NCI-H2227 (cell line): Measurements from ENCODE around the gene RBPJL.

ENCODE experiments used
- DNase-seq: peaks from one replicate; lab custom pipeline; 2025; ENCODE audit not compliant: unreplicated experiment; lab: John Stamatoyannopoulos, UW

Gene RBPJL, protein sequence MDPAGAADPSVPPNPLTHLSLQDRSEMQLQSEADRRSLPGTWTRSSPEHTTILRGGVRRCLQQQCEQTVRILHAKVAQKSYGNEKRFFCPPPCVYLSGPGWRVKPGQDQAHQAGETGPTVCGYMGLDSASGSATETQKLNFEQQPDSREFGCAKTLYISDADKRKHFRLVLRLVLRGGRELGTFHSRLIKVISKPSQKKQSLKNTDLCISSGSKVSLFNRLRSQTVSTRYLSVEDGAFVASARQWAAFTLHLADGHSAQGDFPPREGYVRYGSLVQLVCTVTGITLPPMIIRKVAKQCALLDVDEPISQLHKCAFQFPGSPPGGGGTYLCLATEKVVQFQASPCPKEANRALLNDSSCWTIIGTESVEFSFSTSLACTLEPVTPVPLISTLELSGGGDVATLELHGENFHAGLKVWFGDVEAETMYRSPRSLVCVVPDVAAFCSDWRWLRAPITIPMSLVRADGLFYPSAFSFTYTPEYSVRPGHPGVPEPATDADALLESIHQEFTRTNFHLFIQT

DNA sequence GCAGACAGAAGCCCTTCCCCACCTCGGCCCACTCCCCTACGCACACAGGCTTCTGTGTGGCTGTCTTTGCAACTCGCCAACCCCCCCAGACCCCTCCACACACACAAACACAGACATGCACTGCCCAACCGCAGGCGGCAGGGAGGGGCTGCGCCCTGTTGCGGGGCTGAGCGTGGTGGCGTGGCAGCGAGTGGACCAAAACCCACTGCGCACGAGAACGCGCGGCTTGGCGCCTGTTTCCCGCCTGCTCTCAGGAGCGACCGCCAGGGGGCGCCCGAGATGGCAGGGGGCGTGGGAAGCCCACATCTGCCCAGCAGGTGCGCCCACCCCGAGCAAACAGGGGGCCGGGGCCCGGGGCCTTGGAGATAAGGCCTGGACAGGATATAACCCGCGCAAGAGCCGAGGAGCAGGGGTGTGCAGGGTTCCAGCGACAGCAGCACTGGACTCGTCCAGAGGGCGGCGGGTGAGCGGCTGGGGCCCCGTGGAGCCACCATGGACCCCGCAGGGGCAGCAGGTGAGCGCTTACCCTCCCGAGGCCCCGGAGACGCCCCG, at the start of gene RBPJL:
RBPJL (plus strand) TSS at position 410 of the 552 bp plus-strand sequence; CDS start at position 493, 83 bp downstream.
- no peak for DNase-seq

DNA sequence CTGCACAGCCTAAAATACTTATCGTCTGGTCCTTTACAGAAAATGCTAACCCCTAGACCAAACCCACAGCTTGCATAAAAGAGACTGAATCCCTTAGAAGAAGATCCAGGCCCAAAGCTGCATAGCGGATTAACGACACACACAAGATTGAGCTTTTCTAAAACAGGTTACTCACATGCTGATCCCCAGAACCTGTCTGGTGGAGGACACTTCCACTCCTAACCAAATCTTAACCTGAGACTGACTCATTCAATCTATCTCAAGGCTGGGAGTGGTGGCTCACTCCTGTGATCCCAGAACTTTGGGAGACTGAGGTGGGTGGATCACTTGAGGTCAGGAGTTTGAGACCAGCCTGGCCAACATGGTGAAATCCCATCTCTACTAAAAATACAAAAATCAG, 49.5 kb upstream of the RBPJL start:
- no peak for DNase-seq

DNA sequence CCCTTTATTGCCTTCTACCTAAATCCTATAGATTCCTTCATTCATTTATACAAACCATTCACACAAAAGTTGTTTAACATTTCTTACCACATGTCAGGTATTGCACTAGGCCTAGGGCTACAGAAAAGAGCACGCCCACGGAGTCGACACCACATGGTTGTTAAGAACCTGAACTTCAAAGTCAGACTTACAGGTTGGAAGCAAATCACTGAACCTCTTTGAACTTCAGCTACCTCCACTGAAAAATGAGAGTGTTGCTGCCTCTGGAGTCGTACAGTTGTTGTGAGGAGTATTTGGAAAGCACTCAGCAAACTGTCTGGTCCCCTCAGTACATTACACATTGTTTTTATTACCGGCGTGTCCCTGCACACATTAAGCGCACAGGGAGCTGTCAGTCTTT, 48.9 kb upstream of the RBPJL start:
- no peak for DNase-seq

GRCh38 chr20:45258259-45258658, 48.4 kb upstream of the RBPJL start:
- no peak for DNase-seq

GRCh38 chr20:45258664-45259063, 48.0 kb upstream of the RBPJL start:
- DNase-seq = no peak

GRCh38 chr20:45263556-45264266, 42.9 kb upstream of the RBPJL start:
- no peak for DNase-seq

DNA sequence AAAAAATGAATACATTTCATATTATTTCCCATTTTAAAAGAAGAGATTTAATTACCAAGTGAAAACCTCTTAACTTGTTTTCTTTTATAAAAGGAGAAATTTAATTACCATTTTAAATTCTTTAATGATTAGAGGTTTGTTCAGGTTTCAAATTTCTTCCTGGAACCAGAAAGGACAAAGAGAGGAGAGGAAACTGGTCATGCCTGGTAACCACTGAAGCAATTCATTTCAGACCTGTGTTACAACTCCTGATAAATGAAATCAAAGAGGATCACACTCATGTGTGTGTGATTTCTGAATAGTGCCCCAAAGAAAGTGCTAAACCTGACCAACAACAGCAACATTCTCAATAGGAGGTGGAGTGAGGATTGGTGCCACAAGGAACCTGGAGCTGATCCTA, 39.7 kb upstream of the RBPJL start:
- no peak for DNase-seq

GRCh38 chr20:45268531-45268930, 38.1 kb upstream of the RBPJL start:
- DNase-seq = no peak

- DNase-seq = no peak
These were observed 37.6 kb upstream of the RBPJL start for GRCh38 chr20:45269056-45269455.

DNA sequence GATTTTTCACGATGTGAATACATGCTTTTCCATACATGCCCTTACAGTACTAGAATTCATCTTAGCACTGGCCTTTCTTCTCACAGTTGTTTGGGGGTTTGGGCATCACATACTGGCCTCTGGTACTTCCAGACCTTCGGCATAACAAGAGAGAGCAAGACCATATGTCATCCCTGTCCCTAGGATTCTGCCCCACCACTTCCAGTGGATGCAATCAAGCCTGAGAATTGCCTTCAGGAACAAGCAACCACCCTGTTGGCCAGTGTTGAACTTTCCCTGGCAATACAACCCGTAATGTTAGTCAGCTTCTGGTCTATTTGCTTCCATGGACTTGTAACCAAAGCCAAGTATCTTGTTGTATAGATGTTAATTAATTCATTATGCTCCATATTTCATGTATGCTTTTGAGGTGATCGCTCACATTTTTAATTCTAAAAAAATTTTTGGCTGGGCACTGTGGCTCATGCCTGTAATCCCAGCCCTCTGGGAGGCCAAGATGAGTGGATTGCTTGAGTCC, 36.8 kb upstream of the RBPJL start:
- no peak for DNase-seq

GRCh38 chr20:45275338-45275737, 31.3 kb upstream of the RBPJL start:
- DNase-seq = no peak

- no peak for DNase-seq
These were observed 26.6 kb upstream of the RBPJL start for GRCh38 chr20:45279992-45280391.

GRCh38 chr20:45282700-45283550, 23.7 kb upstream of the RBPJL start:
- no peak for DNase-seq

- DNase-seq = no peak
These were observed 23.0 kb upstream of the RBPJL start for GRCh38 chr20:45283551-45284057.

- DNase-seq = no peak
These were observed 18.3 kb upstream of the RBPJL start for GRCh38 chr20:45288376-45288775.

DNA sequence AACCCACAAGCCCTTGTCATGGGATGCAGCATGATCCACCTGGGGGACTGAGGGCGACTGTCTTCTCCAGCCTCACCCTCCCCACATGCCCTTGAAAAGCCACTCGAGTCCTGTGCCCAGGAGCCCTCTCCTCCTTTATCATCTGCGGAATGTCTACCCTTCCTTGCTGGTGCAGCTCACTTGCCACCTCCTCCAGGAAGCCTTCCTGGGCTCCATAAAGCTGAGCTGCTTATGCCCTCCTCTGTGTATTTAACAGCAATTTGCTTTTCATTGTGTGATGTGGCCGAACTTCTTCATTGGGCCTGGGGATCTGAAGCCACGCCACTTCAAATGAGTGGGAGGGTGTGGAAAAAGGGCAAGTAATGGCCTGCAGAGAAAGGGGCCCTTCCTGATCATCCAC, 17.8 kb upstream of the RBPJL start:
- no peak for DNase-seq

DNA sequence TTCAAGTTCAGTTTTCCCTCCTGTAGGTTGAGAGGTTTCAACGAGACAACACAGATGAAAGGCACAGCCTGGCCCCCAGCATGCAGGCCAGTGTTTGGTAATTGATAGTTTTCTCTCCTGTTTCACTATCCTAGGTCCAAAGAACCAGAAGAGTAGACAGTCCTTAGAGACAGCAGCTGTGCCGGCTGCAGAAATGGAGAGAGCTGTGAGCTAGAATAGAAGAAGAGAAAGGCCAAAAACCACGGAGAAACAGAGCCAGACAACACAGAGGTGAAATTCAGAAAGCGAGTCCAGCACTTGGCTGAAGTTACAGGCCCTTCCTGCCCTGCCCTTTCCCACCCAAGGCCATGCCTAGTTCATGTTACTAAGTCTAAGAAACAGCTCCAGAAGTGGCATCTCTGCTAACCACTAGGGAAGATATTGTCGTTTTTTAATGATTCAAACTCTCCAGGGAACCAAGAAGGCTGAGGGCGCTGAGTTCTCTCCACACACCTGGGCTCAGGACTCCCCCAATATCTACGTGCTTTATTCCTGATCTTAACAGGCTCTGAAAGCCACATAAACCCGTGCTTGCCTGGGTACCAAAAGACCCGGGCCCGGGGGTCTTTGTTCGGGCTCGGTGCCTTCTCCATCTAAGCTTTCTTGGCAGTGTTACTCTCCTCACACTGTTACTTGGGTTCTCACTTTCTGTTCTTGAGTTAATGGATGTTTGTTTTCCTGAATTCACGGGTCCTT, 16.5 kb upstream of the RBPJL start:
- no peak for DNase-seq

DNA sequence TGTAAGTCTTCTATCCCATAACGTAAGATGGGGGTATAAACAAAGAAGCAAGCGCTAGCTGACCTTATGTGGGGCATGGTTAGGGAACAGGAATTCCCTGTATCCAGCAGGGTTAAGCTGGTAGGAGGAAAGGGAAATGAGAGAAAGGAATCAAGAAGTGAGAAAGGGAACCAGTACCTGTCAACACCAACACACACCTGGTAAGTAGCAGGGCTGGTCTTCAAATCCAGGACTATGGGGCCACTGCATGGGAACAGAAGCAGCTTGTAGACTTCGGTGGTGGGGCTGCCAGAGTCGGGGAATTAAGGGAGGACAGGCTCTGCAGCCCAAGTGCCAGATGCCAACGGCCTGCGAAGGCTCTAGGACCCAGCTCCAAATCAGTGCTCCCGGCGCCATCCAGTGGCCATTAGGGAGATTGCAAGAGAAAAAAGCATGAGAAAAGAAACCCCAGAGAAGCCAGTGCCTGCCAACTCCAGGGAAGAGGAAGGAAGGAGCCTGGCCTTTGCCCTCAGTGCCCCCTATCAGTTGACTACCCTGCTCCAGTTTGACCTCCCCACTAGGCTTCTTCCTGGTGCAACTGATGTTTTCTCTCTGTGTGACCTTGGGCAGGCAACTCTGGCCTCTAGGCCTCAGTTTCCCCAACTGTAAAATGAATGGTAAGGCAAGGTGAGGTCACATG, 15.8 kb upstream of the RBPJL start:
- peak; percentile 87 for DNase-seq

DNA sequence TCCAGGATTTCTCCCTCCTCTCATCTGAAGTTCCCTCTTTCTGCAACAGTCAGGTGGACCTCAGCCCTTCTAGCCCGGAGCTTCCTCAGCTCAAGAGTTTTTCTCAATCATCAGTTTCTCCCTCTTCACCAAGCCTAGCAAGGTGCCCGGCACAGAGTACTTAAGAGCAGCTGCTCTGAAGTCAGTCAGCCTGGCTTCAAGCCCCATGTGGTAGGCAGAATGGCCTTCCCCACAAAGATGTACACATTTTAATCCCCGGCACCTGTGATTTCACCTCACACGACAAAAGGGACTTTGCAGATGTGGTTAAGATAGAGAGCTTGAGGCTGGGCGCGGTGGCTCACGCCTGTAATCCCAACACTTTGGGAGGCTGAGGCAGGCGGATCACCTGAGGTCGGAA, 15.1 kb upstream of the RBPJL start:
- DNase-seq = no peak
